SK-N-SH (cell line): ENCODE results near the gene MAP3K13. TPM values are rescaled to one million over a fixed set of nuclear protein-coding genes. Genes with fewer than 3 reads are reported as not detected.

Source experiments
- CTCF ChIA-PET: fragments of 300-600, 350-600 bp; formaldehyde crosslinking; extraction: SDS; loops from one replicate; lab custom pipeline; 2021; lab: Yijun Ruan, JAX
- POLR2A ChIA-PET: fragments of 350-600 bp; sonication (Branson Sonifier 250); formaldehyde crosslinking; extraction: SDS; loops from one replicate; lab custom pipeline; 2020; ENCODE audit warnings: antibody characterized with exemption, inconsistent platforms; lab: Yijun Ruan, JAX
- DNase-seq: peaks from one replicate; pipeline ENCODE4 v3.0.0; 2012
- H2AFZ ChIP-seq: fragments of 200-600 bp; sonication (generic); 2 replicates; pipeline ENCODE4 v1.8.1; 2016; ENCODE audit warnings: antibody characterized with exemption, mild to moderate bottlenecking, low read depth
- H3F3A ChIP-seq: fragments of 200-600 bp; sonication (generic); replicated peaks from 2 replicates; pipeline ENCODE3; 2016; ENCODE audit warnings: antibody characterized with exemption, mild to moderate bottlenecking; ENCODE audit not compliant: insufficient read depth
- H3K27ac ChIP-seq, 2 experiments: fragments of 200-500 bp in 1 of 2; fragments of 200-600 bp in 1 of 2; sonication (Bioruptor generic) in 1 of 2; sonication (generic), shearing (Covaris generic) in 1 of 2; 2 replicates each; pipeline versions ENCODE4 v1.5.1 to v1.6.1; 2014 to 2016; ENCODE audit warnings: low read depth in 2 of 2, inconsistent platforms in 1 of 2, low read length in 1 of 2, mild to moderate bottlenecking in 1 of 2, mixed read lengths in 1 of 2
- H3K27me3 ChIP-seq: fragments of 200-600 bp; sonication (generic), shearing (Covaris generic); 2 replicates; pipeline ENCODE4 v1.6.1; 2016; ENCODE audit warnings: mixed run types; ENCODE audit not compliant: insufficient read depth
- H3K36me3 ChIP-seq, 2 experiments: fragments of 200-500 bp in 1 of 2; fragments of 200-600 bp in 1 of 2; sonication (Bioruptor generic) in 1 of 2; sonication (generic) in 1 of 2; replicated peaks in 1 of 2; 2 replicates each; pipeline versions ENCODE3 to v1.5.1; 2014 to 2016; ENCODE audit warnings: low read length in 1 of 2, mild to moderate bottlenecking in 1 of 2; ENCODE audit not compliant: insufficient read depth in 2 of 2, control insufficient read depth in 1 of 2
- H3K4me1 ChIP-seq, 2 experiments: fragments of 200-500 bp in 1 of 2; fragments of 200-600 bp in 1 of 2; sonication (Bioruptor generic) in 1 of 2; sonication (generic), shearing (Covaris generic) in 1 of 2; 2 replicates each; pipeline versions ENCODE4 v1.5.1 to v1.6.1; 2014 to 2016; ENCODE audit warnings: low read depth in 1 of 2, low read length in 1 of 2, mixed run types in 1 of 2; ENCODE audit not compliant: insufficient read depth in 2 of 2, control insufficient read depth in 1 of 2
- H3K4me2 ChIP-seq: fragments of 200-600 bp; sonication (generic), shearing (Covaris generic); 2 replicates; pipeline ENCODE4 v1.6.1; 2017; ENCODE audit warnings: mixed run types
- H3K4me3 ChIP-seq, 2 experiments: fragments of 200-500 bp in 1 of 2; fragments of 200-600 bp in 1 of 2; sonication (Bioruptor generic) in 1 of 2; sonication (generic), shearing (Covaris generic) in 1 of 2; 2 replicates each; pipeline versions ENCODE4 v1.5.1 to v1.8.1; 2014 to 2016; ENCODE audit warnings: low read depth in 2 of 2, inconsistent platforms in 1 of 2, low read length in 1 of 2, mild to moderate bottlenecking in 1 of 2, mixed read lengths in 1 of 2, moderate library complexity in 1 of 2
- H3K79me2 ChIP-seq: fragments of 200-600 bp; sonication (generic); 2 replicates; pipeline ENCODE4 v1.8.1; 2017; ENCODE audit warnings: mild to moderate bottlenecking; ENCODE audit not compliant: insufficient read depth
- H3K9ac ChIP-seq: fragments of 200-600 bp; sonication (generic); 2 replicates; pipeline ENCODE4 v1.6.1; 2017; ENCODE audit warnings: mixed run types
- H3K9me2 ChIP-seq: fragments of 200-600 bp; sonication (generic); 2 replicates; pipeline ENCODE4 v1.6.1; 2017; ENCODE audit warnings: mixed run types
- H3K9me3 ChIP-seq: fragments of 200-600 bp; sonication (generic); 2 replicates; pipeline ENCODE4 v1.6.1; 2017; ENCODE audit warnings: mixed run types, mild to moderate bottlenecking, moderate library complexity
- H4K20me1 ChIP-seq: fragments of 200-600 bp; sonication (generic); 2 replicates; pipeline ENCODE4 v1.6.1; 2017; ENCODE audit warnings: mild to moderate bottlenecking, mixed run types; ENCODE audit not compliant: insufficient read depth
- CTCF ChIP-seq: fragments of 200-600 bp; sonication (generic); IDR thresholded peaks from 2 replicates; pipeline ENCODE4 v1.6.1; 2017; ENCODE audit warnings: antibody characterized with exemption, mild to moderate bottlenecking, moderate library complexity
- ELF1 ChIP-seq: IDR thresholded peaks from 2 replicates; pipeline ENCODE4 v1.4.0; 2012
- EP300 ChIP-seq, 2 experiments: IDR thresholded peaks; 2 replicates each; pipeline versions ENCODE4 v1.4.0 to v1.6.1; 2012; ENCODE audit warnings: borderline replicate concordance in 1 of 2, low read depth in 1 of 2, low read length in 1 of 2
- EZH2phosphoT487 ChIP-seq: fragments of 200-600 bp; sonication (generic); IDR thresholded peaks from 2 replicates; pipeline ENCODE4 v1.6.1; 2017; ENCODE audit warnings: low read depth, mixed run types, mild to moderate bottlenecking, antibody characterized with exemption, moderate library complexity, borderline replicate concordance
- GATA2 ChIP-seq: sonication (generic); formaldehyde crosslinking; IDR thresholded peaks from 2 replicates; pipeline ENCODE4 v1.5.0; 2020; ENCODE audit warnings: mild to moderate bottlenecking, missing genetic modification reagents
- MAX ChIP-seq: IDR thresholded peaks from 2 replicates; pipeline ENCODE4 v1.4.0; 2012; ENCODE audit warnings: low read depth
- NFIC ChIP-seq: IDR thresholded peaks from 2 replicates; pipeline ENCODE4 v1.4.0; 2012; ENCODE audit warnings: borderline replicate concordance
- NRF1 ChIP-seq: IDR thresholded peaks from 2 replicates; pipeline ENCODE4 v1.6.1; 2012; ENCODE audit warnings: low read depth, mild to moderate bottlenecking, low read length
- PBX3 ChIP-seq: IDR thresholded peaks from 2 replicates; pipeline ENCODE4; 2012
- RAD21 ChIP-seq: IDR thresholded peaks from 2 replicates; pipeline ENCODE4 v1.6.1; 2012; ENCODE audit warnings: mild to moderate bottlenecking, low read length
- RXRA ChIP-seq: IDR thresholded peaks from 2 replicates; pipeline ENCODE4 v1.4.0; 2012; ENCODE audit warnings: low read depth, mild to moderate bottlenecking, borderline replicate concordance
- SIN3A ChIP-seq: IDR thresholded peaks from 2 replicates; pipeline ENCODE4 v1.6.1; 2012; ENCODE audit warnings: low read depth, mild to moderate bottlenecking, low read length, moderate library complexity, borderline replicate concordance
- TAF1 ChIP-seq: IDR thresholded peaks from 2 replicates; pipeline ENCODE4 v1.6.1; 2012; ENCODE audit warnings: low read depth, mild to moderate bottlenecking, low read length, moderate library complexity, borderline replicate concordance
- TCF12 ChIP-seq: IDR thresholded peaks from 2 replicates; pipeline ENCODE4 v1.4.0; 2012
- TEAD4 ChIP-seq: IDR thresholded peaks from 2 replicates; pipeline ENCODE4 v1.4.0; 2012; ENCODE audit warnings: mild to moderate bottlenecking, borderline replicate concordance; ENCODE audit not compliant: insufficient read depth
- USF1 ChIP-seq: IDR thresholded peaks from 2 replicates; pipeline ENCODE4 v1.4.0; 2012; ENCODE audit warnings: low read depth, borderline replicate concordance
- USF2 ChIP-seq: fragments of 150-350 bp; IDR thresholded peaks from 2 replicates; pipeline ENCODE4 v1.6.1; 2017; ENCODE audit warnings: antibody characterized with exemption, low read length, low read depth, borderline replicate concordance
- ZBTB33 ChIP-seq: IDR thresholded peaks from 2 replicates; pipeline ENCODE4 v1.4.0; 2012; ENCODE audit warnings: low read depth, borderline replicate concordance
- WGBS: methylation state at CpG from one replicate; pipeline ENCODE4 v1.1.6; 2017; ENCODE audit warnings: low lambda C conversion rate; 5-methylcytosine and 5-hydroxymethylcytosine counted together
- polyA plus RNA-seq, 3 experiments: library from polyadenylated mRNA; depleted of rRNA; stranded (reverse); fragments of >200 nt; gene quantifications; 2 replicates each; pipeline ENCODE4 v1.2.3, GENCODE V29; 2012

Gene MAP3K13
- polyA plus RNA-seq, 1 of the 3 experiments (the other 2 are of a cell fraction): 9.1 TPM

- no peak overlapping the region for H3K9ac ChIP-seq
- ChIA-PET CTCF (interaction anchor here (1.2 kb wide), 1 partner anchor 43 kb away, joined by 3 read pairs; no protein-coding TSS in a partner anchor), POLR2A (no interaction called here)
- 36% methylated on average over 5 of the region's 5 CpGs for WGBS
- H3K27ac ChIP-seq: no peak overlapping the region
- no peaks in the 10 kb centered on the region for H3K4me1 ChIP-seq
- H3F3A ChIP-seq: no peaks in the 10 kb centered on the region
- no peaks in the 10 kb centered on the region; the same call in 1 of the 2 replicates for H3K27me3 ChIP-seq
- H3K9me2 ChIP-seq: no peaks in the 10 kb centered on the region
- no peaks in the 10 kb centered on the region for H4K20me1 ChIP-seq
- no peaks in the 10 kb centered on the region for H3K79me2 ChIP-seq
- no peak overlapping the region for H2AFZ ChIP-seq
- H3K4me2 ChIP-seq: no peak overlapping the region
- DNase-seq: no peak
- H3K4me3 ChIP-seq: no peak overlapping the region
- no peak for TF ChIP-seq GATA2 (CRISPR knock-in tag)
- no peak for TF ChIP-seq EZH2phosphoT487
- TF ChIP-seq NRF1: no peak
- TF ChIP-seq TEAD4: no peak
- no peak for TF ChIP-seq EP300 (IDR thresholded peaks at IDR 0.05; ENCODE audit: borderline replicate concordance in 1 of 2, low read depth in 1 of 2, low read length in 1 of 2)
- no peak for TF ChIP-seq MAX
- TF ChIP-seq ZBTB33: no peak
- no peak for TF ChIP-seq TAF1
- no peak for TF ChIP-seq RXRA
- no peak for TF ChIP-seq CTCF
- TF ChIP-seq USF2: no peak
- no peak for TF ChIP-seq TCF12
- no peak for TF ChIP-seq ELF1
- no peak for TF ChIP-seq USF1
- no peak for TF ChIP-seq SIN3A
- no peak for TF ChIP-seq PBX3
- TF ChIP-seq NFIC: no peak
- TF ChIP-seq RAD21: no peak
- no peaks in the 10 kb centered on the region for H3K9me3 ChIP-seq
- no peaks in the 10 kb centered on the region for H3K36me3 ChIP-seq
Measured at GRCh38 chr3:185530856-185531255, 167.9 kb downstream of the MAP3K13 start.
